Endothelial cell of umbilical vein (primary cell): ENCODE measurements around the gene ZNF195. TPM values are rescaled to one million over a fixed set of nuclear protein-coding genes. Genes with fewer than 3 reads are reported as not detected.

Source experiments
- BruUV-seq: library from RNA; stranded (reverse); fragments of 400-500 nt; replicated peaks from 2 replicates; lab custom pipeline; 2021; lab: Mats Ljungman, UMichigan
- CTCF ChIA-PET: fragments of 300-600, 350-600 bp; sonication (Branson Sonifier 250); formaldehyde crosslinking; loops from one replicate; lab custom pipeline; 2021; ENCODE audit warnings: antibody characterized with exemption, inconsistent platforms; lab: Charles Lee
- POLR2A ChIA-PET: fragments of 300-600, 350-600 bp; sonication (Branson Sonifier 250); formaldehyde crosslinking; loops from one replicate; lab custom pipeline; 2021; ENCODE audit warnings: antibody characterized with exemption, inconsistent platforms; lab: Charles Lee
- DNase-seq: peaks from one replicate; pipeline ENCODE4 v3.0.0-alpha.2; 2011; ENCODE audit warnings: low read depth, low spot score
- FAIRE-seq: peaks from 2 replicates; lab custom pipeline; 2011; peaks lifted over from hg19 to GRCh38; lab: Jason Lieb, UNC
- H2AFZ ChIP-seq: 2 replicates; pipeline ENCODE4 v1.6.0; 2012; ENCODE audit warnings: low read depth, low read length, control low read depth, inconsistent platforms
- H3K27ac ChIP-seq: 2 replicates; pipeline ENCODE4 v1.5.1; 2011; ENCODE audit warnings: low read depth, mild to moderate bottlenecking, control low read depth, low read length, moderate library complexity; ENCODE audit not compliant: insufficient read depth
- H3K27me3 ChIP-seq, 2 experiments: 2 replicates each; pipeline versions ENCODE4 v1.6.0 to v1.6.1; 2011; ENCODE audit warnings: low read length in 2 of 2, mixed read lengths in 1 of 2; ENCODE audit not compliant: control insufficient read depth in 2 of 2, insufficient read depth in 2 of 2
- H3K36me3 ChIP-seq, 2 experiments: 2 replicates in 1 of 2; 3 replicates in 1 of 2; pipeline ENCODE4 v1.5.1; 2011; ENCODE audit warnings: low read length in 2 of 2, mild to moderate bottlenecking in 1 of 2, moderate library complexity in 1 of 2; ENCODE audit not compliant: control insufficient read depth in 2 of 2, insufficient read depth in 2 of 2; ENCODE audit errors: extremely low read depth in 1 of 2
- H3K4me1 ChIP-seq: 3 replicates; pipeline ENCODE4 v1.5.1; 2011; ENCODE audit warnings: mild to moderate bottlenecking, low read length; ENCODE audit not compliant: control insufficient read depth, insufficient read depth; ENCODE audit errors: extremely low read depth
- H3K4me2 ChIP-seq: 2 replicates; pipeline ENCODE4 v1.6.1; 2011; ENCODE audit warnings: low read length, control low read depth, mixed read lengths; ENCODE audit not compliant: insufficient read depth
- H3K4me3 ChIP-seq, 3 experiments: fragments of 200-600 bp in 1 of 3; sonication (generic), shearing (Covaris generic) in 1 of 3; replicated peaks in 1 of 3; 2 replicates each; pipeline ENCODE4 v1.5.1; 2011 to 2016; ENCODE audit warnings: control low read depth in 3 of 3, low read length in 3 of 3, mild to moderate bottlenecking in 2 of 3, inconsistent platforms in 1 of 3, low read depth in 1 of 3, moderate library complexity in 1 of 3; ENCODE audit not compliant: insufficient read depth in 1 of 3
- H3K79me2 ChIP-seq: 2 replicates; pipeline ENCODE4 v1.6.0; 2012; ENCODE audit warnings: low read length, inconsistent platforms; ENCODE audit not compliant: control insufficient read depth, insufficient read depth
- H3K9ac ChIP-seq: replicated peaks from 2 replicates; pipeline ENCODE3; 2011; ENCODE audit warnings: low read length, control low read depth; ENCODE audit not compliant: insufficient read depth; ENCODE audit errors: extremely low read depth
- H3K9me1 ChIP-seq: replicated peaks from 3 replicates; pipeline ENCODE4 v1.6.0; 2011; ENCODE audit warnings: mild to moderate bottlenecking, low read length; ENCODE audit not compliant: control insufficient read depth, insufficient read depth; ENCODE audit errors: extremely low read depth
- H3K9me3 ChIP-seq: replicated peaks from 2 replicates; pipeline ENCODE4 v1.5.1; 2012; ENCODE audit warnings: low read length, inconsistent platforms; ENCODE audit not compliant: control insufficient read depth, insufficient read depth
- H4K20me1 ChIP-seq: replicated peaks from 2 replicates; pipeline ENCODE3; 2011; ENCODE audit warnings: mild to moderate bottlenecking, low read length; ENCODE audit not compliant: control insufficient read depth, insufficient read depth; ENCODE audit errors: extremely low read depth
- CTCF ChIP-seq, 2 donors: IDR thresholded peaks; 1 replicate in 1 of 2; 2 replicates in 1 of 2; pipeline ENCODE4 v1.5.1; 2011; ENCODE audit warnings: low read length in 2 of 2, mild to moderate bottlenecking in 2 of 2, moderate library complexity in 2 of 2, control low read depth in 1 of 2, inconsistent platforms in 1 of 2, low read depth in 1 of 2; ENCODE audit not compliant: insufficient read depth in 1 of 2; ENCODE audit errors: extremely low read depth in 1 of 2
- EZH2 ChIP-seq: IDR thresholded peaks from 2 replicates; pipeline ENCODE4 v1.6.1; 2012; ENCODE audit warnings: borderline replicate concordance, low read depth, mild to moderate bottlenecking, moderate library complexity, low read length, inconsistent platforms; ENCODE audit not compliant: severe bottlenecking
- FOS ChIP-seq: IDR thresholded peaks from 2 replicates; pipeline ENCODE4 v1.6.1; 2011; ENCODE audit warnings: mild to moderate bottlenecking, low read length, moderate library complexity, borderline replicate concordance; ENCODE audit not compliant: insufficient read depth
- GATA2 ChIP-seq: IDR thresholded peaks from 2 replicates; pipeline ENCODE4 v1.7.0; 2011; ENCODE audit warnings: low read depth, mild to moderate bottlenecking, moderate library complexity, mixed read lengths, low read length; ENCODE audit not compliant: insufficient read length, insufficient read depth
- JUN ChIP-seq: IDR thresholded peaks from 2 replicates; pipeline ENCODE4 v1.6.1; 2011; ENCODE audit warnings: borderline replicate concordance, low read depth; ENCODE audit not compliant: insufficient read length, insufficient read depth
- MYC ChIP-seq: IDR thresholded peaks from one replicate; pipeline ENCODE4 v1.6.1; 2011; ENCODE audit warnings: mild to moderate bottlenecking, low read depth, low read length
- POLR2A ChIP-seq: IDR thresholded peaks from 2 replicates; pipeline ENCODE4 v1.6.1; 2012; ENCODE audit warnings: low read depth, mild to moderate bottlenecking, control low read depth, low read length
- POLR2AphosphoS5 ChIP-seq: IDR thresholded peaks from 2 replicates; pipeline ENCODE4 v1.6.1; 2012; ENCODE audit warnings: low read depth, mild to moderate bottlenecking, control low read depth, low read length, moderate library complexity; ENCODE audit not compliant: insufficient read depth
- dilution Hi-C: fragments of 300-500 bp; cut with MboI; formaldehyde crosslinking; loops from one replicate; pipeline ENCODE4 v1.15.0; 2019; ENCODE audit warnings: low sequenced_read_pairs; ENCODE audit not compliant: extremely low pct_ligation_motif_present
- intact Hi-C: fragments of 100-400 bp; cut with micrococcal nuclease; formaldehyde crosslinking; loops from one replicate; pipeline ENCODE4 v1.10.0; 2022
- polyA plus RNA-seq, 4 experiments: library from polyadenylated mRNA; depleted of rRNA in 3 of 4; stranded (reverse) in 3 of 4; unstranded in 1 of 4; fragments of >200 nt; gene quantifications; 2 replicates each; pipeline versions ENCODE4 v1.2.1 to v1.2.3, GENCODE V29; 2011 to 2012; ENCODE audit warnings: missing spikeins in 1 of 4
- total RNA-seq: library from RNA; stranded (reverse); gene quantifications from 2 replicates; pipeline ENCODE4 v1.2.3, GENCODE V29; 2021
- TF ChIP-seq, protein P1 (sequence below): IDR thresholded peaks from 2 replicates; pipeline ENCODE4 v1.6.1; 2011; ENCODE audit not compliant: insufficient read depth, insufficient read length

Gene ZNF195
- total and polyA plus RNA-seq, 2 donors (not counting 3 experiments of a cell fraction or from before 2014, with no cell fraction given): 12.8 to 32.5 TPM

- no peak overlapping the region for H3K27ac ChIP-seq
- H3K36me3 ChIP-seq: no peaks in the 10 kb centered on the region
- POLR2A ChIA-PET: no interaction called here
- H3K4me2 ChIP-seq: no peak overlapping the region
- H3K4me1 ChIP-seq: peaks cover 18% of the 10 kb centered on the region
- intact Hi-C loops: no loop called here
- no peaks in the 10 kb centered on the region for H3K27me3 ChIP-seq
- H3K9me3 ChIP-seq: no peaks in the 10 kb centered on the region
- H3K9me1 ChIP-seq: no peaks in the 10 kb centered on the region
- H3K4me3 ChIP-seq: no peak overlapping the region
- no peak overlapping the region for H3K9ac ChIP-seq
- no peak overlapping the region for H2AFZ ChIP-seq
- FAIRE-seq (no peak), DNase-seq (no peak)
- BruUV-seq: no TSS peak
- dilution Hi-C loops: no loop called here
- no peaks in the 10 kb centered on the region for H4K20me1 ChIP-seq
- CTCF ChIA-PET: interaction anchor here (1.8 kb wide), 1 partner anchor 64 kb away, joined by 6 read pairs; no protein-coding TSS in a partner anchor
- H3K79me2 ChIP-seq: no peaks in the 10 kb centered on the region
- TF ChIP-seq FOS (no peak), POLR2AphosphoS5 (no peak), GATA2 (no peak), MYC (no peak), EZH2 (no peak), CTCF (IDR thresholded peaks at IDR 0.05; ENCODE audit: extremely low read depth in 1 of 2, insufficient read depth in 1 of 2, low read depth in 1 of 2, low read length in 2 of 2) (no peak), POLR2A (no peak), JUN (no peak)
- TF ChIP-seq, protein P1, sequence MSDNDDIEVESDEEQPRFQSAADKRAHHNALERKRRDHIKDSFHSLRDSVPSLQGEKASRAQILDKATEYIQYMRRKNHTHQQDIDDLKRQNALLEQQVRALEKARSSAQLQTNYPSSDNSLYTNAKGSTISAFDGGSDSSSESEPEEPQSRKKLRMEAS: no peak
Measured at GRCh38 chr11:3344327-3345174, 34.4 kb downstream of the ZNF195 start.
